Skin of body (tissue), 2 donors: ENCODE measurements around the gene EP400. TPM values are rescaled to one million over a fixed set of nuclear protein-coding genes. Genes with fewer than 3 reads are reported as not detected.
"Not testable (repeated sequence)": the region's sequence is repeated elsewhere in the genome, so short reads cannot be mapped to it uniquely, and the experiment has no call there.

Experiments used
- DNase-seq: peaks from one replicate; lab custom pipeline; 2025; lab: John Stamatoyannopoulos, UW
- total RNA-seq: library from RNA; depleted of rRNA; stranded (reverse); fragments of >200 nt; gene quantifications from one replicate; pipeline ENCODE4 v1.2.3, GENCODE V29; 2014

EP400 gene
- total RNA-seq, 1 donor from 2014 or later: 20.8 TPM

GRCh38 chr12:131985510-131985875 is 35.8 kb downstream of the EP400 start:
- not testable (repeated sequence) for DNase-seq

GRCh38 chr12:131986361-131986760 is 36.6 kb downstream of the EP400 start:
- DNase-seq: no peak

GRCh38 chr12:131986910-131987309 is 37.2 kb downstream of the EP400 start:
- DNase-seq: no peak

- DNase-seq: no peak
Measured at GRCh38 chr12:131987552-131987951, 37.8 kb downstream of the EP400 start.

GRCh38 chr12:131988054-131988796 is 38.5 kb downstream of the EP400 start:
- DNase-seq: no peak

- no peak for DNase-seq
Measured at GRCh38 chr12:131989021-131989420, 39.3 kb downstream of the EP400 start.

GRCh38 chr12:131990066-131990979 is 40.6 kb downstream of the EP400 start:
- no peak for DNase-seq

GRCh38 chr12:131990980-131991305 is 41.2 kb downstream of the EP400 start:
- DNase-seq: no peak

GRCh38 chr12:131991816-131992430 is 42.2 kb downstream of the EP400 start:
- DNase-seq: no peak

- no peak for DNase-seq
Measured at GRCh38 chr12:131994589-131994988, 44.8 kb downstream of the EP400 start.

- DNase-seq: no peak
Measured at GRCh38 chr12:132000286-132000872, 50.6 kb downstream of the EP400 start.

GRCh38 chr12:132003846-132004245 is 54.1 kb downstream of the EP400 start:
- DNase-seq: no peak

- DNase-seq: no peak
Measured at GRCh38 chr12:132004946-132005345, 55.2 kb downstream of the EP400 start.

- DNase-seq: no peak
Measured at GRCh38 chr12:132006056-132006680, 56.4 kb downstream of the EP400 start.

- DNase-seq: no peak
Measured at GRCh38 chr12:132007041-132007440, 57.3 kb downstream of the EP400 start.

GRCh38 chr12:132009336-132009859 is 59.7 kb downstream of the EP400 start:
- DNase-seq: no peak

- DNase-seq: no peak
Measured at GRCh38 chr12:132012919-132013568, 63.3 kb downstream of the EP400 start.

GRCh38 chr12:132014092-132014914 is 64.6 kb downstream of the EP400 start:
- DNase-seq: no peak

GRCh38 chr12:132014915-132015280 is 65.2 kb downstream of the EP400 start:
- DNase-seq: no peak
